SKM-1 (cell line): ENCODE results near the gene LTBP4.

Experiments
- DNase-seq: peaks from one replicate; lab custom pipeline; 2025; ENCODE audit not compliant: unreplicated experiment; lab: John Stamatoyannopoulos, UW

The LTBP4 gene

GRCh38 chr19:40609561-40610395, 8.6 kb downstream of the LTBP4 start:
- DNase-seq: peak; percentile 71

GRCh38 chr19:40610396-40611064, 9.4 kb downstream of the LTBP4 start:
- no peak for DNase-seq

DNA sequence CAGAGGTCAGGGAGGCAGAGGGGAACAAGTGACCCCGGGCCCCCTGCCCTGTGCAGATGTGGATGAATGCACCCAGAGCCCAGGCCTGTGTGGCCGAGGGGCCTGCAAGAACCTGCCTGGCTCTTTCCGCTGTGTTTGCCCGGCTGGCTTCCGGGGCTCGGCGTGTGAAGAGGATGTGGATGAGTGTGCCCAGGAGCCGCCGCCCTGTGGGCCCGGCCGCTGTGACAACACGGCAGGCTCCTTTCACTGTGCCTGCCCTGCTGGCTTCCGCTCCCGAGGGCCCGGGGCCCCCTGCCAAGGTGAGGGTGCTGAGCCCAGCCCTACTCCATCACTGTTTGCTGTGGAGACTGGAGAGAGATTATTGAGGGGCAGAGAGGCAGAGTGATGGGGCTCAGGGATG, 9.9 kb downstream of the LTBP4 start:
- DNase-seq: no peak

GRCh38 chr19:40611900-40612698, 10.9 kb downstream of the LTBP4 start:
- no peak for DNase-seq

DNA sequence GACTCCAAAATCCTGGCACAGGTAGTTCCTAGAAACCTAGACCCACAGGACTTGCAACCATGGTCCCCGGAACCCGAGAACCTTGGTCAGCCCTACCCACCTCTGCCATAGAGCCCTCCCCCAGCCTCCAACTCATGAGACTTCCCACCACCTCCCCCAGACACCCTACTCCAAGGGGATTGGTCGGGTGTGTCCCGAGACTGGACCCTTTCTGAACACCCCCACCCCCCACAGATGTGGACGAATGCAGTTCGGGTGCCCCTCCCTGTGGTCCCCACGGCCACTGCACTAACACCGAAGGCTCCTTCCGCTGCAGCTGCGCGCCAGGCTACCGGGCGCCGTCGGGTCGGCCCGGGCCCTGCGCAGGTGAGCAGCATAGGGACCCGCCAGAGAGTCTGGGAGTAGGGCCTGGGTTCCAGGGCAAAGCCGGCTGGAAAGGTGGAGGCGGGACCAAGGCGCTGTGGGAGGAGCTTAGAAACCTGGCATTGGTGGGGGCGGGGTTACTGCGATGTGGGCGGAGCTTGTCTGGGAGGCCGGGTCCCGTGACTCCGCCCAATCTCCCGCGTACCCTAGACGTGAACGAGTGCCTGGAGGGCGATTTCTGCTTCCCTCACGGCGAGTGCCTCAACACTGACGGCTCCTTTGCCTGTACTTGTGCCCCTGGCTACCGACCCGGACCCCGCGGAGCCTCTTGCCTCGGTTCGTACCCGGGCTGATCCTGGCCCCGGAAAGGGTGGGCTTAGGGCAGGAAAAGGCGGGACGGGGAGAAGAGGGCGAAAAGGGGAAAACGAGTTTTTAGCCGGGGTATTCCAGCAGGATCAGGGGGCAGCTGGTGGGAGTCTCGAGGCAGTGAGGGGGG, 11.9 kb downstream of the LTBP4 start:
- peak; percentile 76 for DNase-seq

DNA sequence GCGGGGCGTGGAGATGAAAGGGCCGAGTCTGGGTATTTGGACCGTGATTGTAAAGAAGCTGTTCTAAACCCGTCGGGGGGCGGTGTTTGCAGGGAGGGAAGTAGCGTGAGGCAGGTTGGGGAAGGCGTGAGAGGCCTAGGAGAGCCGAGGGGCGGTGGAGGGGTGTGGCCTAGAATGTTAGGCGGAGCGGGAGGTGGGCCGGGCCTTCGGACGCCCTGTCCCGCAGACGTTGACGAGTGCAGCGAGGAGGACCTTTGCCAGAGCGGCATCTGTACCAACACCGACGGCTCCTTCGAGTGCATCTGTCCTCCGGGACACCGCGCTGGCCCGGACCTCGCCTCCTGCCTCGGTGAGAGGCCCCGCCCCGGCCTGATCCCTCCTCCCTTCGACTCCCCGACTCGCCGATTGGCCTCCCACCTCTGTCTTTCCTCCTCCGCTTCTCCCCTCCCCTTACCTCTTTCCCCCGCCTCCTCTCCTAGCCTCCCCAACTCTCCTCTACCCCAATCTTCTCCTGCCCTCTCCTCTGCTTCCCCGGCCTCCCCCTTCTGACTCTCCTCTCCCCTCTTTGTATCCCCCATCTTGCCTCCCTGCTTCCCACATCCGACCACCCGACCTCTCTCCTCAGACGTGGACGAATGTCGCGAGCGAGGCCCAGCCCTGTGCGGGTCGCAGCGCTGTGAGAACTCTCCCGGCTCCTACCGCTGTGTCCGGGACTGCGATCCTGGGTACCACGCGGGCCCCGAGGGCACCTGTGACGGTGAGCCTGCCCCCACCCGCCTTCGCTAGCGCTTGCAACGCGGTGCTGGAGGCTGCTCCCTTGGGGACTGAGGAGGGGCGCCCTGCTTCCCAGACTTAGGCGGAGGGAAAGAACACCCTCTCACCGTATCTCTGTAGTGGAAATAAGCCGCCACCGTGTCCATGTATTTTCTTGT, 12.8 kb downstream of the LTBP4 start:
- peak; percentile 92 for DNase-seq

GRCh38 chr19:40614622-40615411, 13.6 kb downstream of the LTBP4 start:
- no peak for DNase-seq

GRCh38 chr19:40616178-40616577, 15.0 kb downstream of the LTBP4 start:
- DNase-seq: no peak

DNA sequence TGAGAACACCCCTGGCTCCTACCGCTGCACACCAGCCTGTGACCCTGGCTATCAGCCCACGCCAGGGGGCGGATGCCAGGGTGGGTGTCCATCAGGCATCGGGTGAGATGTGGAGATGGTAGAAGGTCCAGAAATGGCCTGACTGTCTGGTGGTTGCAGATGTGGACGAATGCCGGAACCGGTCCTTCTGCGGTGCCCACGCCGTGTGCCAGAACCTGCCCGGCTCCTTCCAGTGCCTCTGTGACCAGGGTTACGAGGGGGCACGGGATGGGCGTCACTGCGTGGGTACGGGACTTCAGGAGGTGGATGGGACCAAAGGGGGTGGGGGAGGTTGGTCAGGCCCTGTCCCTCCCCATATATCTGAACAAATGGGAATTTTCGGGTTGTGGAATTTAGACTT, 15.8 kb downstream of the LTBP4 start:
- no peak for DNase-seq

GRCh38 chr19:40617961-40618360, 16.8 kb downstream of the LTBP4 start:
- DNase-seq: no peak

DNA sequence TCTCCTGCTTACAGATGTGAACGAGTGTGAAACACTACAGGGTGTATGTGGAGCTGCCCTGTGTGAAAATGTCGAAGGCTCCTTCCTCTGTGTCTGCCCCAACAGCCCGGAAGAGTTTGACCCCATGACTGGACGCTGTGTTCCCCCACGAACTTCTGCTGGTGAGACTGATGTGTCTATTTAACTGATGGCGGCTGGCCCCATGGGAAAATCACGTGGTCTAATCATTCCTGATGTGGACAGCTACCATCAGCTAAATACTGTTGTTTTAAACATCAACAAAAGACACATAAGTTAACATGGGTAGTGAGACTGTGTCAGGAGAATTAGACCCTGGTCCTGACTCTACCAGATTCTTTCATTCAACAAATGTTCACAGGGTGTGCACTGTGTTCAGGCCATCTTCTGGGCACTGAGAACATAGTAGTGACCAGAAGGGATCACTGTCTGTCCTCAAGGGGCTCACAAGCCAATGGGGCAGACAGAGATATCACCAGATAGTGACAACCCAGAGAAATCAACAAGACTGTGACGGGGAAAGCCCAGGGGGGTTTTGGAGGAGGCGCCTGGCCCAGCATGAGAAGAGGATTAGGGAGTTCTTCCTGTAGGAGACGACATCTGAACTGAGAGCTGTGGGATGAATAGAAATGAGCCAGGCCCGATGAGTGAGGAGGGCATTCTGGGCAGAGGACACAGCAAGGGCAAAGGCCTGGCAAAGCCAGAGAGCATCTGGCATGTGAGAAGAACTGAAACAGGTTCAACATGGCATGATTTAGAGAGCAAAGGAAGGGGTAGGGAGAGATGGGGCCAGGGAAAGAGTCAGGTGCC, 18.4 kb downstream of the LTBP4 start:
- DNase-seq: no peak

GRCh38 chr19:40620161-40620485, 19.0 kb downstream of the LTBP4 start:
- DNase-seq: no peak

GRCh38 chr19:40621283-40621682, 20.1 kb downstream of the LTBP4 start:
- no peak for DNase-seq

- no peak for DNase-seq
Observed at GRCh38 chr19:40621966-40622772, 21.0 kb downstream of the LTBP4 start.

DNA sequence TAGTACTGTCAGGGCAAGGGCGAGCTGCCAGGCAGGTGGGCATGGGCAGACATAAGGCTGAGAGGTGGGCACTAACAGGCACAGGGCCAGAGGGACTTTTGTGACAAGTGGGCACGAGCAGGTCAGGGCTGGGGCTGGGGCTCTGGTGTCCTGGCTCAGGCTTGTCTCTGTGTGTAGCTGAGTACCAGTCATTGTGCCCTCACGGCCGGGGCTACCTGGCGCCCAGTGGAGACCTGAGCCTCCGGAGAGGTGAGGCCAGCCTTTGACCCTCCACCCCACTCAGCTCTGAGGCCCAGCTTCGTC, 21.6 kb downstream of the LTBP4 start:
- DNase-seq: no peak

DNA sequence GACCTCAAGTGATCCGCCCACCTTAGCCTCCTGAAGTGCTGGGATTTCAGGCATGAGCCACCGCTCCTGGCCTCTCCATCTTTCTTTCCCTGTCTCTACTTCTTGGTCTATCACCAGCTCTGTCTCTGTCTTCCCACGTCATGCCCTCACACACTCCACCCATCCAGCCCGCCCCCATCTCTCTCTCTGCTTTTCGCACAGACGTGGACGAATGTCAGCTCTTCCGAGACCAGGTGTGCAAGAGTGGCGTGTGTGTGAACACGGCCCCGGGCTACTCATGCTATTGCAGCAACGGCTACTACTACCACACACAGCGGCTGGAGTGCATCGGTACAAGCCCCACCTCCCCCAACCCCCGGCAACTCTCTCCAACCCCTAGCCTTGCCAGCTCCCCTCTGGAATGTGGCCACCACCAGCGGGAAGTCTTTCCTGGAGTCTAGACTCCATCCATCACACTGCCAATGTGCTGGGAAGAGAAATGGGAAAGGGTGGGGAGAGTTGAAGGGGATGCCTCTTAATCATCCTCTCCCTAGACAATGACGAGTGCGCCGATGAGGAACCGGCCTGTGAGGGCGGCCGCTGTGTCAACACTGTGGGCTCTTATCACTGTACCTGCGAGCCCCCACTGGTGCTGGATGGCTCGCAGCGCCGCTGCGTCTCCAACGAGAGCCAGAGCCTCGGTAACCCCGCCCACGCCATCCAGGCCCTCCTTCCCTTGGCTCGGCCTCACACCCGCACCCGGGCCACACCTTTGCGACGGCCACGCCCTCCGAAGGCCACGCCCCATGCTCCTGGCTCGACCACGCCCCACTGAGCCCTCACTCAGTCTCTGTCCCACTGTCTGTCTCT, 22.5 kb downstream of the LTBP4 start:
- DNase-seq: no peak
